Measurements from ENCODE around the gene FNDC5. TPM values are rescaled to one million over a fixed set of nuclear protein-coding genes. Genes with fewer than 3 reads are reported as not detected.

The FNDC5 gene
- total RNA-seq, 1 donor from 2014 or later: 28.7 TPM

DNA sequence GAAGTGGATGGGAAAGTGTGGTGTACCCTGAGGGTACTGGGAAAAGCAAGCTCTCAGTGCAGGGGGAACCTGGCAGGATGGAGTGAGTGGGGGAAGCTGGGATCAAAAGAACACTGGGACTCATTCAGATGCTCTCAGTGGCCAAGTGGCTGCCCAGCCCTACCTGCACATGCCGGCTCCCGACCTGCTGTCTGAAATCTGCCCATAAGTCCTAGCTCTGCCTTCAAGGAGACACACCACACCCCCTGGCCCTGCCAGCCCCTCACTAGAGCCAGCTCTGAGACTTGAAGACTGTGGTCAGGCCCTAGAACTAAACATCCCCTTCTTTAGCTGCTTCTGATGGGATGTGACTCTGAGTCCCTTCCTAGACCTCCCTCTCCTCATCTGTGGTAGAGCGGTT, 28.2 kb upstream of the FNDC5 start:
- H3K36me3 Mint-ChIP-seq (ENCODE audit: low read depth): no peaks in the 10 kb centered on the region
- no peak for DNase-seq (ENCODE audit: low read depth, low spot score)
- peaks cover 69% of the 10 kb centered on the region for H3K27me3 Mint-ChIP-seq (ENCODE audit: low read depth)
- H3K27ac Mint-ChIP-seq (ENCODE audit: unreplicated experiment): no peak overlapping the region
- no peaks in the 10 kb centered on the region for H3K9me3 Mint-ChIP-seq
- H3K4me3 Mint-ChIP-seq: peak overlapping the region; percentile 34
- TF ChIP-seq, protein P1, sequence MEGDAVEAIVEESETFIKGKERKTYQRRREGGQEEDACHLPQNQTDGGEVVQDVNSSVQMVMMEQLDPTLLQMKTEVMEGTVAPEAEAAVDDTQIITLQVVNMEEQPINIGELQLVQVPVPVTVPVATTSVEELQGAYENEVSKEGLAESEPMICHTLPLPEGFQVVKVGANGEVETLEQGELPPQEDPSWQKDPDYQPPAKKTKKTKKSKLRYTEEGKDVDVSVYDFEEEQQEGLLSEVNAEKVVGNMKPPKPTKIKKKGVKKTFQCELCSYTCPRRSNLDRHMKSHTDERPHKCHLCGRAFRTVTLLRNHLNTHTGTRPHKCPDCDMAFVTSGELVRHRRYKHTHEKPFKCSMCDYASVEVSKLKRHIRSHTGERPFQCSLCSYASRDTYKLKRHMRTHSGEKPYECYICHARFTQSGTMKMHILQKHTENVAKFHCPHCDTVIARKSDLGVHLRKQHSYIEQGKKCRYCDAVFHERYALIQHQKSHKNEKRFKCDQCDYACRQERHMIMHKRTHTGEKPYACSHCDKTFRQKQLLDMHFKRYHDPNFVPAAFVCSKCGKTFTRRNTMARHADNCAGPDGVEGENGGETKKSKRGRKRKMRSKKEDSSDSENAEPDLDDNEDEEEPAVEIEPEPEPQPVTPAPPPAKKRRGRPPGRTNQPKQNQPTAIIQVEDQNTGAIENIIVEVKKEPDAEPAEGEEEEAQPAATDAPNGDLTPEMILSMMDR (conservative IDR thresholded peaks at IDR 0.05): no peak
- H3K4me1 Mint-ChIP-seq: no peaks in the 10 kb centered on the region

DNA sequence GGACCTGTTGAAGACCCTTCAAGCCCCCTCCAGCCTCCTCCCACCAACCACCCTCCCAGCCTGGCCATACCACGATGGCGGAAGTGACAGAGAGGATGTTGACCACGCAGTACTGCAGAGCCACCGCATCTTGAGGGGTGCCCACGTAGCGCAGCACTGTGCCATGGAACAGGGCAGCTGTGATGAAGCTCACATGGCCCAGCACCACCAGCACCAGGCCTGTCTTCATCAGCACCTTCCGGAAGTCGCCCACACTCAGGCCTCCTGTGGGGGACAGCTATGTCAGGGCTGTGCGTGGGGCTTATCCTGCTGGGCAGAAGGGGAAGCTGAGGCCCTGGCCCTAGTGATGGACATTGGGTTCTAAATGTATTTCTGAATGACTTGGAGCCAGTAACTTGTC, 27.3 kb upstream of the FNDC5 start:
- peaks cover 67% of the 10 kb centered on the region for H3K27me3 Mint-ChIP-seq (ENCODE audit: low read depth)

DNA sequence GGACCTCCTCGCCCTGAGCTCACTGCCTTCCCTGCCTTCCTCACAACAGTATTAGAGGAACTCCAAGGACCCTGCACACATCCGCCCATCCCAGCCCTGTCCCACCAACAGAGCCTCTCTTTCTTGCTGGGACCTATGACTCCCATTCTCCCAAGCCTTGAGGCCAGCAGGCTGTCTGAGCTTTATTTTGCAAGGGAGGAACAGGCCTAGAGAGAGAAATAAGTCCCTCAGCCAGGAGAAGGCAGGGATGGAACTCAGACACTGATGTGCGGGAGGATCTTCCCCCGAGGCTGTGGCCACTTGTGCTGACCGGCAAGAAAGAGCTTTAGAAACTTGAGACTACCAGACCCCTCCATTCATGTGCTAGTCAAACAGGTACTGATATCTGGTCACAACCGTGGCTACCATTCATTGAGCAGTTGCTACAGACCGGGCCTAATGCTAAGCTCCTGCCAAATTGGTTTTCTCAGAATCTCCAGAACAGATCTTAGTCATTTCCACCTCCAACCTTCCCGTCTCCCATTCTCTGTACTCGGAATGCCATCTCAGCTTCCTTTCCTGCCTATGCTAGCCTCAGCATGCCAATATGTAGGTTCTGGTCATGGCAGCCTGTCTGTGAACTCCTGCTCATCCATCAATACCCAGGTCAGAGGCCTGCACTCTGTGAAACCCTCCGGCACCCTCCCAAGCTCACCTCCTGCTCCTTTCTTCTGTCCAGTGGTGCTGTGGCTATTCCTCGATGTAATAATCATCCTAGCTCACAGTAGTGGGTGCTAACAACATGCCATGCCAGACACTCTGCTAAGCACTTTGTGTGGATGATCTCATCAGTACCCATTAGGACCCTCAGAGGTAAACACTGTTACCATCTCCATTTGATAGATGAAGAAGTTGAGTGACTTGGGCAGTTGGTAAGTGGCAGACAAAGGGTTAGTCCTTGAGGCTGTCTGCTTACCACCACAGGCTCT, 26.7 kb upstream of the FNDC5 start:
- Mint-ChIP-seq H3K4me1 (peaks cover 4% of the 10 kb centered on the region), H3K27me3 (ENCODE audit: low read depth) (peaks cover 66% of the 10 kb centered on the region), H3K4me3 (no peak overlapping the region), H3K36me3 (ENCODE audit: low read depth) (no peaks in the 10 kb centered on the region), H3K9me3 (no peaks in the 10 kb centered on the region), H3K27ac (ENCODE audit: unreplicated experiment) (no peak overlapping the region)
- no peak for DNase-seq (ENCODE audit: low read depth, low spot score)
- TF ChIP-seq, protein P1 (conservative IDR thresholded peaks at IDR 0.05): no peak

More for the DNA sequence above, 27.3 kb upstream of the FNDC5 start:
- H3K4me1 Mint-ChIP-seq: no peaks in the 10 kb centered on the region
- DNase-seq (ENCODE audit: low read depth, low spot score): no peak
- no peak overlapping the region for H3K27ac Mint-ChIP-seq (ENCODE audit: unreplicated experiment)
- no peaks in the 10 kb centered on the region for H3K9me3 Mint-ChIP-seq
- H3K4me3 Mint-ChIP-seq: no peak overlapping the region
- H3K36me3 Mint-ChIP-seq (ENCODE audit: low read depth): no peaks in the 10 kb centered on the region
- TF ChIP-seq, protein P1 (conservative IDR thresholded peaks at IDR 0.05): no peak

DNA sequence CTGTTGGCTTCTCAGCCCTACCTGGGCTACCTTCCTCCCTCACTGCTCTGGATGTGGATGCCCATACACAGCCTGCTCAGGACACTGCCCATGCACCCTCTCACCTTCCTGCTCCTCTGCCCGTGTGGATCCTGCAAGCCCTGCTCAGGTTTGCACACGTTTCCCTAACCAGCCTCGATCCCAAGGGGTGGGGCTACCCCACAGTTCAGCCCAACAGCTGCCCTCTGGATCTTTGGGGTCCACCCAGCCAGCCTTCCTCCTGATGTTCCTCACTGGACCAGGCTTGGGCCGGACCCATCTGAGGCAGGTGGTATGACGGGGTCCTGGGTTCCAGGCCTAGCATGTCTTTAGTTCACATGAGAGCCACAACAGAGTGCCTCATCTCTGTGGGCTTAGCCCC, 25.7 kb upstream of the FNDC5 start:
- H3K36me3 Mint-ChIP-seq (ENCODE audit: low read depth): no peaks in the 10 kb centered on the region
- TF ChIP-seq, protein P1 (conservative IDR thresholded peaks at IDR 0.05): no peak
- H3K9me3 Mint-ChIP-seq: no peaks in the 10 kb centered on the region
- peaks cover 66% of the 10 kb centered on the region for H3K27me3 Mint-ChIP-seq (ENCODE audit: low read depth)
- H3K4me3 Mint-ChIP-seq: no peak overlapping the region
- H3K27ac Mint-ChIP-seq (ENCODE audit: unreplicated experiment): no peak overlapping the region
- peaks cover 11% of the 10 kb centered on the region for H3K4me1 Mint-ChIP-seq
- DNase-seq (ENCODE audit: low read depth, low spot score): no peak

DNA sequence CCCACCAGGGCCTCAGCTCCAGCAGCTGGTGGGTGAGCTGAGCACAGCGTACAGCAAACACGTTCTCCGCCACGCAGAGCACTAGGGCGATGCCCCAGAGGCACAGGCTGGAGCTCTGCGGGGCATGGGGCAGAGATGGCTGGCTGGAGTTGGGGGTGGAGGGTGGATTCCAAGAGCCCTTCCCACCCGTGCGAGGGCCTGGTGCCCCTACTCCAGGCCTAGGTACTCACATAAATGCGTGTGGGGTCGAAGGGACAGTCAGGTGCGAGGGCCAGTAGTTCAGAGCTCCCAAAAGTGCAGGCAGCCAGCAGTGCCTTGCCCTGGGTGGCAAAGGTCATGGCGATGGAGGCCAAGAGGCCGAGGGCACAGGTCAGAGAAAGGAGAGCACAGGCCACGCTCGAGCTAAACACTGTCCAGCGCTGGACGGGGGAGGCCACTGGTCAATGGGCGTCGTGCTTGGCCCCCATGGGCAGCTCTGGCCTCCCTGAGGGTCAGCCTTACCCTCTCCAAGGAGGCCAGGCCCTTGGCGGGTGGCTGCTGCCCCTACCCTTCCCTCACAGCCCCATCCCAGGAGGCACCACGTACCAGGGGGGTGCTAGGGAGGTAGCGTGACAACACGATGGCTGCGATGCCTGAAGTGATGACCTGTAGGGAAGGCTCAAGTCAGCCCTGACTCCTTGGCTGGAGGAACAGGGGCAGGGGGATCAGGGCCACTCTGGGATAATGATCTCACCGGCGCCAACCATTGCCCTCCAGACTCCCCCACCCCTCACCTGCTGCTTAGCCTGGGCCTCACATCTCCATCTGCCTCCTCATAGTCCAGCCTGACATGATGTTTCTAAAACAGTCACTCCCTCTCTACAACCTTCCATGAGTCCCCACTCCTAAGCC, 24.9 kb upstream of the FNDC5 start:
- Mint-ChIP-seq H3K4me1 (peaks cover 11% of the 10 kb centered on the region), H3K27me3 (ENCODE audit: low read depth) (peaks cover 70% of the 10 kb centered on the region), H3K4me3 (peak overlapping the region; percentile 56), H3K36me3 (ENCODE audit: low read depth) (no peaks in the 10 kb centered on the region), H3K9me3 (no peaks in the 10 kb centered on the region), H3K27ac (ENCODE audit: unreplicated experiment) (no peak overlapping the region)
- no peak for DNase-seq (ENCODE audit: low read depth, low spot score)
- TF ChIP-seq, protein P1 (conservative IDR thresholded peaks at IDR 0.05): no peak

All from neural crest cell (in vitro differentiated cells).